GM19240 (cell line): Measurements from ENCODE around the gene PACSIN2.
"Not testable (repeated sequence)": the region's sequence is repeated elsewhere in the genome, so short reads cannot be mapped to it uniquely, and the experiment has no call there.

Experiments used
- DNase-seq: peaks from one replicate; pipeline ENCODE4 v3.0.0; 2011; ENCODE audit warnings: low spot score; ENCODE audit not compliant: insufficient read length

The PACSIN2 gene

GRCh38 chr22:42927966-42928365 lies 87.0 kb downstream of the PACSIN2 start:
- no peak for DNase-seq

- no peak for DNase-seq
Measured at GRCh38 chr22:42926768-42927167, 88.2 kb downstream of the PACSIN2 start.

GRCh38 chr22:42926104-42926503 lies 88.8 kb downstream of the PACSIN2 start:
- DNase-seq, result no peak

- DNase-seq, result no peak
Measured at GRCh38 chr22:42925598-42925997, 89.4 kb downstream of the PACSIN2 start.

GRCh38 chr22:42925031-42925430 lies 89.9 kb downstream of the PACSIN2 start:
- not testable (repeated sequence) for DNase-seq

- DNase-seq, result no peak
Measured at GRCh38 chr22:42924436-42924835, 90.5 kb downstream of the PACSIN2 start.

GRCh38 chr22:42922374-42923191 lies 92.4 kb downstream of the PACSIN2 start:
- no peak for DNase-seq

GRCh38 chr22:42920101-42920820 lies 94.7 kb downstream of the PACSIN2 start:
- DNase-seq, result no peak

GRCh38 chr22:42919199-42919598 lies 95.8 kb downstream of the PACSIN2 start:
- DNase-seq, result no peak

GRCh38 chr22:42918500-42918899 lies 96.4 kb downstream of the PACSIN2 start:
- DNase-seq, result no peak

GRCh38 chr22:42917358-42917757 lies 97.6 kb downstream of the PACSIN2 start:
- DNase-seq, result not testable (repeated sequence)

- no peak for DNase-seq
Measured at GRCh38 chr22:42915980-42916765, 98.8 kb downstream of the PACSIN2 start.

- no peak for DNase-seq
Measured at GRCh38 chr22:42914511-42915076, 100.4 kb downstream of the PACSIN2 start.

- DNase-seq, result no peak
Measured at GRCh38 chr22:42913874-42914510, 101.0 kb downstream of the PACSIN2 start.

- no peak for DNase-seq
Measured at GRCh38 chr22:42912059-42912458, 102.9 kb downstream of the PACSIN2 start.

- DNase-seq, result no peak
Measured at GRCh38 chr22:42910221-42910942, 104.6 kb downstream of the PACSIN2 start.

- DNase-seq, result no peak
Measured at GRCh38 chr22:42909363-42910058, 105.4 kb downstream of the PACSIN2 start.

GRCh38 chr22:42908374-42908746 lies 106.6 kb downstream of the PACSIN2 start:
- DNase-seq, result no peak

- DNase-seq, result no peak
Measured at GRCh38 chr22:42907404-42908373, 107.3 kb downstream of the PACSIN2 start.
